ENCODE results near the gene INTS14.

GRCh38 chr15:65547841-65548240, 63.1 kb downstream of the INTS14 start:
- TF ChIP-seq ELF2 (CRISPR knock-in tag; IDR thresholded peaks at IDR 0.05) (no peak), KDM1A (IDR thresholded peaks at IDR 0.05) (no peak), SIN3B (IDR thresholded peaks at IDR 0.05; ENCODE audit: low read depth) (no peak), CTCFL (IDR thresholded peaks at IDR 0.05; ENCODE audit: borderline replicate concordance, insufficient read depth, low read depth, low read length, poor library complexity, severe bottlenecking) (no peak), PREB (CRISPR knock-in tag; IDR thresholded peaks at IDR 0.05) (no peak), CTCF (IDR thresholded peaks at IDR 0.05 in 2 of 3, conservative IDR thresholded peaks at IDR 0.05 in 1 of 3; ENCODE audit: insufficient read depth in 2 of 3, low read depth in 1 of 3, low read length in 3 of 3) (no peak), KAT7 (CRISPR knock-in tag; IDR thresholded peaks at IDR 0.05; ENCODE audit: borderline replicate concordance) (no peak), POLR2A (conservative IDR thresholded peaks at IDR 0.05) (no peak)
